Motor neuron (in vitro differentiated cells): ENCODE measurements around the gene TMEM273. TPM values are rescaled to one million over a fixed set of nuclear protein-coding genes. Genes with fewer than 3 reads are reported as not detected.

Experiments used
- ATAC-seq, 8 experiments: fragments of 200-7000 bp; cut with Tn5 transposase; replicated peaks in 6 of 8; 2 replicates each; pipeline ENCODE4 v1.8.0; 2021; ENCODE audit warnings: mild to moderate bottlenecking in 8 of 8, moderate library complexity in 8 of 8
- H3K27ac ChIP-seq, 2 donors: fragments of 250-450 bp; sonication (Bioruptor Pico); 2 replicates each; pipeline ENCODE4 v1.9.0; 2021; ENCODE audit warnings: antibody characterized with exemption in 2 of 2, mild to moderate bottlenecking in 2 of 2, moderate library complexity in 1 of 2
- H3K4me1 ChIP-seq, 2 donors: fragments of 250-450 bp; sonication (Bioruptor Pico); replicated peaks in 1 of 2; 2 replicates each; pipeline ENCODE4 v1.6.1; 2021; ENCODE audit warnings: antibody characterized with exemption in 2 of 2, mild to moderate bottlenecking in 2 of 2, moderate library complexity in 1 of 2
- H3K4me3 ChIP-seq, 5 donors: fragments of 250-450 bp; sonication (Bioruptor Pico); 2 replicates each; pipeline ENCODE4 v1.9.0; 2021; ENCODE audit warnings: antibody characterized with exemption in 5 of 5, mild to moderate bottlenecking in 5 of 5, moderate library complexity in 4 of 5
- WGBS, 10 experiments: fragments of 450-650 bp; shearing (Covaris generic); methylation state at CpG; one replicate each; pipeline ENCODE4 v1.0.0; 2022; 5-methylcytosine and 5-hydroxymethylcytosine counted together
- in situ Hi-C, 9 experiments: fragments of 400-800 bp; cut with MboI; loops; one replicate each; pipeline ENCODE4 v1.15.0; 2021; ENCODE audit warnings: low sequenced_read_pairs in 9 of 9, low pct_unique_long_range_greater_than_20kb in 2 of 9; ENCODE audit not compliant: unreplicated experiment in 9 of 9
- total RNA-seq, 8 experiments: library from RNA; unstranded; fragments of 300-600 nt; gene quantifications; 2 replicates each; pipeline versions ENCODE4 v1.2.3 to v1.2.4, GENCODE V29; 2022

TMEM273 gene
- total RNA-seq, 8 experiments from 2014 or later: 0.25 to 0.71 (median 0.36) TPM; not detected in 4

DNA sequence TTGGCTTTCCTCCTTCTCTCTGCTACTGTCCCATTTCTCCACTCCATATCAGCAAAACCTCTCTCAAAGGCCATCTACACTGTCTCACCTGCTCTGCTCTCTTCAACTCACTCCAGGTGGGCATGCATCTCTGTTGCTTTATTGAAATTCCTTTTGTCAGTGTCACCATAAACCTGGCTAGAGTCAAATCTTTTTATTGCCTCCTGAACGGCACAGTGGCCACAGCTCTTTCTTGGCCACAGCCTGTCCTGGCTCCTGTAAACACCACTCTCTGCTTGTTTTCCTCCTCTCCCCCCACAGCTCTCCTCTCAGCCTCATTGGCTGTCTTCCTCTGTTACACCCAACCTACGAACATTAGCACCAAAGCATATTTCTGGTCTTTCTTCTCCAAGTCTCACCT lies 31.1 kb upstream of the TMEM273 start:
- Histone ChIP-seq H3K27ac (no peak overlapping the region), H3K4me3 (no peak overlapping the region), H3K4me1 (no peaks in the 10 kb centered on the region)
- whole genome bisulfite sequencing, 10 experiments: 29 to 60% (median 50%) methylated on average over 1 to 2 of the region's 2 CpGs; no CpG with 5 or more reads in 2 of the 10 experiments
- no peak for ATAC-seq
- in situ Hi-C loops: no loop called here

DNA sequence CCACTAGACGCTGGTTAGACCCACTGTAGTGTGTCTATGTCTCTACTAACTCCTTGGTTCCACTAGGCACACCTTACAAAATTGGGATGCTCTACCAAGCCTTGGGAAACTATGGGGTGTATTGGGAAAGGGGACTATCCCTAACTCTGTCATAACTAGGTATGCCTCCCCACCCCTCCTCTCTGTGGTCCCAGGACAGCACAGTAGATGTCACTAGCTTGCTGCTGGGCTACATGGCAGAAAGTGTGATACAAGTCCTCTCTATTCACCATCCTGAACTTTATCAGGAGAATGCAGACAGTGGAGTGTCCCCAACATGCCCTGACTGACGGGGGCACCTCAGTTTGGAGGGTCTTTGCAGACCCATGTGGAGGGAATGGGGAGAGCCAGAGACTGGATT lies 30.3 kb upstream of the TMEM273 start:
- H3K4me3 ChIP-seq: no peak overlapping the region
- H3K27ac ChIP-seq: no peak overlapping the region
- WGBS, 10 experiments: 0 to 80% (median 36%) methylated on average over 1 to 2 of the region's 2 CpGs; no CpG with 5 or more reads in 4 of the 10 experiments
- H3K4me1 ChIP-seq: no peaks in the 10 kb centered on the region
- in situ Hi-C loops: no loop called here
- no peak for ATAC-seq

DNA sequence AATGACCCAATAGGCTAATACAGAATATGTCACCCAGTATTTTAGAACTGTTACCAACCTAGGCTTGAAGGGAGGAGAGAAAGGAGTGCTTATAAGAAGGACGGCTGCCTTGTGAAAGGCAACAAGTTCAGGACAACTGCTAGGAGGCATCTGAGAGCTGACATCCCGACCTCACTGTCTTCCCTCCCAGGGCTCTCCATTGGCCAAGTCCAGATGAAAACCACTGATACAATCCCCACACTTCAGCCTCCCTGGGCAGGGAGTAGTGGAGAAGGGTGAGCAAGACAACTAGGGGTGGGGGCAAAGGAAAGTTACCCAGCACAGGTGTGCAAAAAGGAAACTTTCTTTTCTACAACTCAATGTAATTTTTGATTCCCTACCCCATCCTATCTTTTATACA lies 29.5 kb upstream of the TMEM273 start:
- 20 to 63% (median 30%) methylated on average over 1 to 2 of the region's 2 CpGs; no CpG with 5 or more reads in 5 of the 10 experiments for WGBS, 10 experiments
- ATAC-seq: no peak
- H3K4me3 ChIP-seq: no peak overlapping the region
- H3K4me1 ChIP-seq: no peaks in the 10 kb centered on the region
- in situ Hi-C loops: no loop called here
- H3K27ac ChIP-seq: no peak overlapping the region

DNA sequence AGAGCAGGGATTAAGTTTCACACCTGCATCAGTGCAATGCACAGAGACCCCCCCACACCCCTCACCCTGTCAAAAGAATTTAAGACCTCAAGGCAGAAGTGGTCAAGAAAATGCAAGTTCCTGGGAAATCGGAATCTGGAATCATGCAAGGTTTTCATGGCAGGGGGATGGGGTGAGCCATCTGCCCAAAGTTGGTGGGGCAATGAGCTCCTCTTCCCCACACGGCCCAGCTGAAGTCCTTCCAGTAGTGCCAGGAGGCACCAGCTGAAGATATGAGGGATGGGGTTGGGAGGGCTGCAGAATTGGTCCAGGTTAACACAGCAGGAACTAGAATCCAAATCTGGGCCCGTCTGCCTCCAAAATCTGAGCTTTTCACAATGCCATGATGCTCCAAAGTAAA lies 25.0 kb upstream of the TMEM273 start:
- Histone ChIP-seq H3K4me3 (no peak overlapping the region), H3K27ac (no peak overlapping the region), H3K4me1 (no peaks in the 10 kb centered on the region)
- in situ Hi-C loops: no loop called here
- ATAC-seq: no peak
- 0 to 78% (median 55%) methylated on average over 1 to 3 of the region's 3 CpGs; no CpG with 5 or more reads in 6 of the 10 experiments for WGBS, 10 experiments

DNA sequence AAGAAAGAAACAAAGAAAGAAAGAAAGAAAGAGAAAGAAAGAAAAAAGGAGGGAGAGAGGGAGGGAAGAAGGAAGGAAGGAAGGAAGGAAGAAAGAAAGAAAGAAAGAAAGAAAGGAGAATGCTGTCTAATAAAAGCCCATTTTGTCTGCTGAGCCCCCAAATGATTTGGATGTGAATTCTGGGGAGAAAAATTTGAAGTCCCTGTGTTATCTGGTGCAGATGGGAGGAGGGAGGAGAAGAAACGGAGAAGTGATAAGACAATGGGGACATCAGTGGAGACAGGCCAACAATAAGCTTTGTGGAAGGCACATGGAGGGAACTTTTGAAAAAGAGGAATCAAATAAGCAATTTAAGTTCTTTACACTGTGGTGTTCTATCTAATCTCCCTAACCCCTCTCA lies 24.6 kb upstream of the TMEM273 start:
- 0 to 80% (median 41%) methylated on average over 1 of the region's 1 CpG; no CpG with 5 or more reads in 2 of the 10 experiments for WGBS, 10 experiments
- in situ Hi-C loops: no loop called here
- no peak for ATAC-seq

DNA sequence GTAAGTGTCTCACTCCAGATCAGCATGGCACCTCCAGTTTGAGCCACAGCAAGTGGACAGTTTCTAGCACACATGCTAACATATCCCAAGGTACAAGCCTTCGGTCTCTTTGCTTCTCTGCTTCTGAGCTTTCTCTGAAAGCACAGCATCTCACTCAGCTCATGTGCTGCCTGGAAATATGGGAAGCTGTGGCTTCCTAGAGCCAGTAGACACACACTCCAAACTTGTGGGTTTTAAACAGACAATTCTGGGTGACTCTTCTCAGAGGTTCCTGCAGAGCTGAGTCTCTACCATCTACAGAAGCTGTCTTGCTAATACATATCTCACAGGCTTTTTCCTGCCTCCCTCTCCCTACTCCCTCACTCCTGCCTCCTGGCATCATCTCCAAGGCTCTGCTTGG lies 23.9 kb upstream of the TMEM273 start:
- in situ Hi-C loops: no loop called here
- WGBS, 10 experiments: 20 to 90% (median 83%) methylated on average over 1 of the region's 1 CpG; no CpG with 5 or more reads in 7 of the 10 experiments
- Histone ChIP-seq H3K4me3 (no peak overlapping the region), H3K27ac (no peak overlapping the region), H3K4me1 (no peaks in the 10 kb centered on the region)
- no peak for ATAC-seq

More for the DNA sequence above, 24.6 kb upstream of the TMEM273 start:
- Histone ChIP-seq H3K27ac (no peak overlapping the region), H3K4me1 (no peaks in the 10 kb centered on the region), H3K4me3 (no peak overlapping the region)

DNA sequence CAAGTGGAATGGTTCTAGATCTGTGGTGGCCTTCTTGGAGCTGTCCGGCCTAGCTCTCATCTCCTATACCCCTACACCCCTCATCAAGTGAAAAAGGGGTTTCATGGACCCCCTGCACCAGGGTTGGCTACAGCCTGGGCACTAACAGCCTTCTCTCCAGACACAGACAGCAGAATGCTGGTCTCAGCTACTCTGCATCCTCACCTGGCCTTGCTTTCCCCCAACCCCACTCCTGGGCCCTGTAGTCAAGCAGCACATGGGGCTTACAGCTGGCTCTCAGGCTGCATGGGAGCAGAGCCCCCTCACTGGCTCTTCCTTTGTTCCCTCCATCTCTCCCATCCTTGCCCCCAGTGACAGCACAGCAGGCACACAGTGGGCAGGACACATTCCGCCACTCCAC lies 20.8 kb upstream of the TMEM273 start:
- in situ Hi-C loops: no loop called here
- 50 to 100% (median 70%) methylated on average over 1 to 2 of the region's 2 CpGs; no CpG with 5 or more reads in 7 of the 10 experiments for WGBS, 10 experiments
- Histone ChIP-seq H3K4me1 (no peaks in the 10 kb centered on the region), H3K4me3 (no peak overlapping the region), H3K27ac (no peak overlapping the region)
- ATAC-seq: no peak

DNA sequence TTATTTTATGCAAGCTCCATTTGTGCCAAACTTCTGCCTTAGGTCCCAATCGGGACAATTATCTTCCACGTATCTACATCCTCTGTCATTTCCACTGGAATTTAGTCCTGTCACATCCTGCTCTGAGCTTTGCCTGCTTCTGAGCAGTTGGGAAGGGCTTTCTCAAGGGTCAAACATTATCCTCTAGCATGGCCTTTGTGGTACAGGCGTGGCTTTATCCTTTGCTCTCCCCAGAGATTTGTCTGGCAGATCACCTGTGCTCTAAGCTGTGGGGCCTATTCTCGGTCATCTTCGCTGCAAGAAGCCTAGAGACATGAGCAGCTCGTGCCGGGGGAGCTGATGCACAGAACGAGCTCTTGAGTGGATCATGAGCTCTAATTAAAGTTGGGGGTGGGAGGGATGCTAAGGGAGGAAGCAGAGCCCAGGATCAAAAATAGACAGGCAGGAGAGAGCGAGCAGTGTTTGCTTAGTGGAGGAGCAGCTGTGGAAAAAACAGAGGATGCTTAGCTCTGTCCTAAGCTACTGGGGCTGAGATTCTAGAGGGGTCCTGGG lies 19.8 kb upstream of the TMEM273 start:
- Histone ChIP-seq H3K4me3 (no peak overlapping the region), H3K4me1 (no peaks in the 10 kb centered on the region), H3K27ac (no peak overlapping the region)
- WGBS, 10 experiments: 76 to 100% (median 82%) methylated on average over 1 to 4 of the region's 9 CpGs; no CpG with 5 or more reads in 3 of the 10 experiments
- in situ Hi-C loops: no loop called here
- no peak for ATAC-seq

DNA sequence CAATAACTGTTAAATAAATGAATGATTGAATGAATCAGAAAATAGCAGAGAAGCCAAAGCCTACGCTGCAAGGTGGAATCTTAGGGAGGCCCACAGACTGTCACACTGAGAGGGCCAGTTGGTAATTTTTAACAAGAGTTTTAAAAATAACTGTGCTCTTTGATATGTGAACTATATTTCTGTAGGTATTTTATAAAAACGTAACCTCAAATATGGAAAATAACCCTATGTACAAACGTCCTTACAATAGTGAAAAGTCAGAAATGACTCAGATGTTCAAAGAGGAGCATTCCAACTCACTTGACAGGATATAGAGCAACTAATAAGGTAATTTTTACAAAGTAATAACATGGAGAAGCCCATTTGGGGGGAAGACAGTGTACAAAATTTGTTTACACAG lies 18.9 kb upstream of the TMEM273 start:
- WGBS, 10 experiments: 35 to 100% (median 68%) methylated on average over 1 to 3 of the region's 3 CpGs
- Histone ChIP-seq H3K27ac (no peak overlapping the region), H3K4me1 (no peaks in the 10 kb centered on the region), H3K4me3 (no peak overlapping the region)
- ATAC-seq: no peak
- in situ Hi-C loops: no loop called here

DNA sequence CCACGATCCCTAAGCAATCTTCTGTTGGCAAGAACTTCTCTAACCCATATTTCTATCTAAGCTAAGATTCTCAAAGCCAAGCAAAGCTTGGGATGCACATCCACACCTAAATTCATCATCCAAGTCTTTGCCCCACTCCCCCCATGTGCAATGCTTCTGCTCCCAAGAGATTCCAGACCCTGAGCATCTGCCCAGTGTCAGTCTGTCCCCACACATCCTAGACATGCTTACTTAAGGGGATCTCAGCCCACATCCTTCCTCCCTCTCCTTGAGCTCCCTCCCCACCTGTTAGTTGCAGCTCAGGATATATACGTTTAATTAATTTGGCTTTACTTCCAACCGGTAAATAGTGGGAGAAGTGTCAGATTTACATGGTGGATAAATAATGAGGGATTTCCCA lies 17.0 kb upstream of the TMEM273 start:
- in situ Hi-C loops: no loop called here
- ATAC-seq: no peak
- H3K4me1 ChIP-seq: no peaks in the 10 kb centered on the region
- no peak overlapping the region for H3K27ac ChIP-seq
- 40 to 93% (median 76%) methylated on average over 1 to 3 of the region's 3 CpGs for WGBS, 10 experiments
- H3K4me3 ChIP-seq: no peak overlapping the region

DNA sequence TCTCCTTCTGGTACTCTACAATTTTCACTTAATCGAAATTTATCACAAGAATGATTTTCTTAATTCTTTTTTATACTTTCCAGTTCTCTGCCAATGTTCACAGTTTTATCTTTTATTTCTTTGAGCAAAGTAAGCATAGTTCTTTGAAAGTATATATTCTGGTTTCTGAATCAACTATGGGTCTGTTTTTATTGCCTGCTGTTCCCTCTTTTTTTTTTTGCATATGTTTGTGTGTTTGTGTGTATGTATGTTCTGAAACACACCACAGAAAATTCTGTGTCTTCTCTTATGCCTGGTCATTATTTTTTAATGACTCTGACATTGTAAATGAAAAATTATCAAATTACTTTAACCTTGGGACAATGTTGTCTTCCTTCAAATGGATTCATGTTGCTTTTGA lies 15.9 kb upstream of the TMEM273 start:
- WGBS, 10 experiments: 0 to 83% (median 37%) methylated on average over 1 of the region's 1 CpG
- ATAC-seq: no peak
- no peak overlapping the region for H3K27ac ChIP-seq
- no peaks in the 10 kb centered on the region for H3K4me1 ChIP-seq
- no peak overlapping the region for H3K4me3 ChIP-seq
- in situ Hi-C loops: no loop called here

DNA sequence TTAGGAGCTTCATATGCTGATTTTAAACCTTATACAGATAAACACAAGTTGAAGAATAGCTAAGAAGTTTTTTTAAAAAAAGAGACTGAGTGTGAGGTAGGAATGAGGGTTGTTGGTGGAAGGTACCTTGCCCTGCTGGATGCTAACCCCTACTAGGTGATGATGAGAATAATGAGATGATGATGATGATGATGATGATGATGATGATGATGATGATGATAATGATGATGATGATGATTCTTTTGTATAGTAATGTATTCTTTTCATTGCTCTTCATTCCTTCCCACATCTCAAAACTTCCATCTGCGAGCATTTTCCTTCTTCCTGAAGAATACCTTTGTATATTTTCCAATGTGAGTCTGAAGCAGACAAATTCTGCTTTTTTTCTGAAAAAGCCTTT lies 14.1 kb upstream of the TMEM273 start:
- Histone ChIP-seq H3K4me1 (no peaks in the 10 kb centered on the region), H3K4me3 (no peak overlapping the region), H3K27ac (no peak overlapping the region)
- WGBS, 10 experiments: 50 to 100% (median 94%) methylated on average over 1 of the region's 1 CpG; no CpG with 5 or more reads in 2 of the 10 experiments
- in situ Hi-C loops: no loop called here
- no peak for ATAC-seq

DNA sequence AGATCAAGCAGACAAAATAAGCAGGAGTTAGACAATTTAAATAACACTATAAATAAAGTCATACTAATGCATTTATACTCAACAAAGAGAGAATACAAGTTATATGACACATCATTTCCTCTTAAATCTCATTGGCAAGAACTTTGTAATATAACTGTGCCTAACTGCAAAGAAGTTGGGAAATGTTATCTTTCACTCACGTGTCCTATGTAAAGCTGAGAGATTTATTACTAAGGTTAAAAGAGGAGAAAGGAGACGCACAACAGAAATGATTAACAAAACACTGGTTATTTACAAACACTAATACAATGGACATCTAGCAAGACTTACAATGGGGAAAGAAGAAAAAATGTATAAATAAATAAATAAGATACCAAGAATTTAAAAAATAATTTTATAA lies 12.7 kb upstream of the TMEM273 start:
- WGBS, 10 experiments: 19 to 80% (median 47%) methylated on average over 1 to 2 of the region's 2 CpGs
- no peak for ATAC-seq
- Histone ChIP-seq H3K4me1 (no peaks in the 10 kb centered on the region), H3K27ac (no peak overlapping the region), H3K4me3 (no peak overlapping the region)
- in situ Hi-C loops: no loop called here

DNA sequence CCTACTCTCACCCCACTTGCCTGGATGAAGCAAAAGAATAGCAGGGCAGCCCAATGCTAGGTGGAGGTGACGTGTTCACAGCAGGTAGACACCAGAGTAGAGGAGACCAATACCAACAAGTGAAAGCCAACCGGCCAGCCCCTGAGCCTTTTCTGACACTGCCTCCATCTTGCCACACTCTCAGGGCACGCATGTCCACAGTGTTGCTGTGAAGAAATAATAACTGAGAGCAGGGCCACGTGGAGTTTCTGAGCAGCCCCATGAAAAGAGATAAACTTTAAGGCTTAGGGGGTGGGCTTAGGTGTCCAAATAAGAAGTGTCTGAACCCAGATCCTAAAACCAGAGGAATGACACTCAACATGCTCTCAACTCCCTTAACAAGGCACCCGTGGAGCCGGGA lies 9.0 kb upstream of the TMEM273 start:
- 72 to 94% (median 80%) methylated on average over 1 to 6 of the region's 6 CpGs; no CpG with 5 or more reads in 2 of the 10 experiments for WGBS, 10 experiments
- in situ Hi-C loops: no loop called here
- H3K4me1 ChIP-seq: no peaks in the 10 kb centered on the region
- H3K27ac ChIP-seq: no peak overlapping the region
- no peak overlapping the region for H3K4me3 ChIP-seq
- ATAC-seq: no peak
